Stimulated activated CD8-positive, alpha-beta memory T cell treated with anti-CD3 and anti-CD28 coated beads, Interleukin-7, amount 100 ng/mL, for 1 hour (primary cell): ENCODE results near the gene PNPLA6.
A peak's percentile ranks its signal among the peaks of the same experiment; 100 is the strongest.

Experiments
- DNase-seq, 2 donors: peaks; one replicate each; pipeline ENCODE4 v3.0.0-alpha.2; 2020; ENCODE audit warnings: low read depth in 2 of 2

The PNPLA6 gene

GRCh38 chr19:7515645-7516151, 19.8 kb upstream of the PNPLA6 start, which contains the start of gene ZNF358:
ZNF358 (plus strand) TSS chr19:7516103; CDS start chr19:7519243, 3,140 bp downstream.
- DNase-seq: no peak

GRCh38 chr19:7516333-7516732, 19.2 kb upstream of the PNPLA6 start:
- DNase-seq: no peak

GRCh38 chr19:7516878-7517277, 18.6 kb upstream of the PNPLA6 start:
- DNase-seq: no peak

GRCh38 chr19:7519361-7520130, 16.0 kb upstream of the PNPLA6 start:
- DNase-seq: no peak

GRCh38 chr19:7520131-7521051, 15.1 kb upstream of the PNPLA6 start:
- DNase-seq: no peak

GRCh38 chr19:7521551-7522071, 13.9 kb upstream of the PNPLA6 start:
- DNase-seq: no peak

- peak; percentile 99 for DNase-seq
Observed at GRCh38 chr19:7522072-7522922, 13.2 kb upstream of the PNPLA6 start, which contains the start of gene MCOLN1. MCOLN1 (plus strand) TSS chr19:7522624; CDS start chr19:7522751, 127 bp downstream.

- DNase-seq: no peak
Observed at GRCh38 chr19:7522923-7523667, 12.4 kb upstream of the PNPLA6 start.

GRCh38 chr19:7524523-7524922, 11.0 kb upstream of the PNPLA6 start:
- DNase-seq: no peak

- no peak for DNase-seq
Observed at GRCh38 chr19:7524992-7525739, 10.4 kb upstream of the PNPLA6 start.

GRCh38 chr19:7526059-7526929, 9.2 kb upstream of the PNPLA6 start:
- DNase-seq: no peak

GRCh38 chr19:7527516-7528191, 7.9 kb upstream of the PNPLA6 start:
- no peak for DNase-seq

GRCh38 chr19:7528192-7528519, 7.4 kb upstream of the PNPLA6 start:
- DNase-seq: no peak

GRCh38 chr19:7528522-7529245, 6.8 kb upstream of the PNPLA6 start:
- no peak for DNase-seq

GRCh38 chr19:7529246-7529600, 6.3 kb upstream of the PNPLA6 start:
- no peak for DNase-seq

GRCh38 chr19:7529610-7530490, 5.7 kb upstream of the PNPLA6 start:
- no peak for DNase-seq
